Tibial nerve (tissue), 4 donors: ENCODE results near the gene MROH7.

ENCODE experiments used
- EP300 ChIP-seq, 2 donors: sonication (generic); formaldehyde crosslinking; IDR thresholded peaks; one replicate each; pipeline ENCODE4 v1.6.1; 2017; ENCODE audit warnings: antibody characterized with exemption in 2 of 2, mild to moderate bottlenecking in 1 of 2
- POLR2A ChIP-seq, 2 donors: fragments of 450-650 bp; IDR thresholded peaks; one replicate each; pipeline ENCODE4 v1.6.1; 2017; ENCODE audit warnings: antibody characterized with exemption in 2 of 2, mild to moderate bottlenecking in 2 of 2, moderate library complexity in 2 of 2
- TF ChIP-seq, protein P1 (sequence below), 5 experiments: fragments of 200-600 bp in 3 of 5; fragments of 450-650 bp in 2 of 5; sonication (generic) in 3 of 5; IDR thresholded peaks; one replicate each; pipeline ENCODE4 v1.5.1; 2016 to 2019; ENCODE audit warnings: antibody characterized with exemption in 5 of 5, mild to moderate bottlenecking in 3 of 5, moderate library complexity in 2 of 5

DNA sequence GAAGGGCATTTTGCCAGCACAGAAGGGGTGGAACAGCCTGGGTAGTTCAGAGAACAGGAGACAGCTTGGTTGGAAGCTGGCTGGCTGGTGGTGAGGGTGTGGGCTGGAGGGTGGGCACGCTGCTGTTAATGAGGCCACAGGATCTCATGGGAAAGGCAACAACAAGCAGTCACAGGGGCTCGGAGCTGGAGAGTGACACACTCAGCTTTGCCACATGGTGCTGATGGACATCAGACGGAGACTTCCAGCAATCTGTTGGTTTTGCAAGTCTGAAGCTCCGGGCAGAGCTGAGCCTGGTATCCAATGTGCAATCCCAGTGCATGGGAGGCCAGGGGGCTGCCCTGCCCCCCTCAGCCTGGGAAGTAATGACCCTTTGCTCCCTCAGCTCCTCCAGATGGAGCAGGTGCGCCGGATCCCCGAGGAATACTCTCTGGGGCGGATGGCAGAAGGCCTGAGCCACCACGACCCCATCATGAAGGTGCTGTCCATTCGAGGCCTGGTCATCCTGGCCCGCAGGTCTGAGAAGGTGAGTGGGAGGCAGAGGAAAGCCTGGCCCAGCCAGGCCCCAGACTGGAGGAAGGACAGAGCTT, 58.4 kb downstream of the MROH7 start:
- TF ChIP-seq, protein P1, sequence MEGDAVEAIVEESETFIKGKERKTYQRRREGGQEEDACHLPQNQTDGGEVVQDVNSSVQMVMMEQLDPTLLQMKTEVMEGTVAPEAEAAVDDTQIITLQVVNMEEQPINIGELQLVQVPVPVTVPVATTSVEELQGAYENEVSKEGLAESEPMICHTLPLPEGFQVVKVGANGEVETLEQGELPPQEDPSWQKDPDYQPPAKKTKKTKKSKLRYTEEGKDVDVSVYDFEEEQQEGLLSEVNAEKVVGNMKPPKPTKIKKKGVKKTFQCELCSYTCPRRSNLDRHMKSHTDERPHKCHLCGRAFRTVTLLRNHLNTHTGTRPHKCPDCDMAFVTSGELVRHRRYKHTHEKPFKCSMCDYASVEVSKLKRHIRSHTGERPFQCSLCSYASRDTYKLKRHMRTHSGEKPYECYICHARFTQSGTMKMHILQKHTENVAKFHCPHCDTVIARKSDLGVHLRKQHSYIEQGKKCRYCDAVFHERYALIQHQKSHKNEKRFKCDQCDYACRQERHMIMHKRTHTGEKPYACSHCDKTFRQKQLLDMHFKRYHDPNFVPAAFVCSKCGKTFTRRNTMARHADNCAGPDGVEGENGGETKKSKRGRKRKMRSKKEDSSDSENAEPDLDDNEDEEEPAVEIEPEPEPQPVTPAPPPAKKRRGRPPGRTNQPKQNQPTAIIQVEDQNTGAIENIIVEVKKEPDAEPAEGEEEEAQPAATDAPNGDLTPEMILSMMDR (IDR thresholded peaks at IDR 0.05) = no peak
- no peak for TF ChIP-seq EP300 (IDR thresholded peaks at IDR 0.05)
- no peak for TF ChIP-seq POLR2A (IDR thresholded peaks at IDR 0.05)
